ENCODE measurements around the gene CACNA1D.

CACNA1D gene

DNA sequence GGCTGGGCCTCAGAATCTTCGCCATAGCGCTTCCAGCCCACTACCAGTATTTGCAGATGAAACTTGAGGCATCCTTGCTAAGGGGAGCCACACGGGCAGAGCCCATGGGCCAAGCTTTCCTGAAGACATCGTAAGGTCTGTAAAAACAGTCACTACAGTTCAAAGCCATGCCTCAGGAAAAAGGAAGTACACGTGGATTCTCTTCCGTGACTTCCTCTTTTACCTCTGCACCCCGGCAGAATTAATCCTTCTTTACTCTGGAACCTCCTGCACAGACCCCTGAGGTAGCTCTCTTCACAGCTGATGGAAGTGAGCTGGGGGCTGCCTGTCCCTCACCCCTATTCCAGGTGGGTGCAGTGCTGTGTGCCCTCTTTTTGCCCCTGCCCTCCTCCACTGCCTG is 222.6 kb downstream of the CACNA1D start:
- DNase-seq (ENCODE audit: low spot score) = no peak
- no peak for TF ChIP-seq CTCF (IDR thresholded peaks at IDR 0.05)
- no peak overlapping the region for H3K4me3 ChIP-seq
- no peak overlapping the region for H3K27ac ChIP-seq

DNA sequence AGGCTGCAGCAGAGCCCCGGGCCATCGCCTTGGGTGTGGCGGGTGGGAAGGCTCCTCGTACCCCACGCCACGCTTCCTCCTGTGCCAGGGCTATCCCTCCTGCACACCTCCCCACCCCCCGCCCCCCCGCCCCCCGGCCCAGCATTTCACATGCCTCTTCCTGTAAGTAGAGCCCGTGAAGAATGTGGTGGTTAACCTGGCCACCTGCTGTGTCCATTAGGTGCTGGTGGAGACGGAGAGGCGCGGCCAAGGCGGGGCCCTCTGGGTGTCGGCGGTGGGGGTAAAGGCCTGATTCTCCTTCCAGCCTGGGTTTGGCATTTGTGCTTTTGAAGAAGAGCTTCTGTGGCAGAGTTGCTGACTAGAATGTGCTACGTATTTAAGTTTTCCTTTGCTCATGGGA is 224.1 kb downstream of the CACNA1D start:
- DNase-seq (ENCODE audit: low spot score) = no peak
- no peak overlapping the region for H3K27ac ChIP-seq

DNA sequence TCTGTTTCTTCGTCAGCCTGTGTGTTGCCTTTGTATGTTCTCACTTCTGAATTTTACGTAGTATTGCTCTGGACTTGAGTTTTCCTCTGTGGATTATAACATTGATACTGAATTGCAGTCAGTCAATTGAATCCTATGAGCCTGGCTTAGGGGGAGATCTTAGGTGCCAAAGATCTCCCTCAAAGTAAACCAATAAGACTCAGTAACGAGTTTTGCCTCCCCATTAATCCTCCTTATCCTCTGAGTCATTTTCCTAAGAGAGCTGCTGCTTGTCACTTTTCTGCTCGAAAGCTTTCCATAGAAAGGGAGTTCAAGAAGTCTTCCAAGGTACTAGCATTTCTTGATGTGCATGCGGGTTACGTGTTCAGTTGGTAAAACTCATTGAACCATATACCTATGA is 225.4 kb downstream of the CACNA1D start:
- no peak for TF ChIP-seq CTCF (IDR thresholded peaks at IDR 0.05)
- no peak overlapping the region for H3K27ac ChIP-seq
- H3K4me3 ChIP-seq = no peak overlapping the region
- DNase-seq (ENCODE audit: low spot score) = no peak

More for the DNA sequence above, 224.1 kb downstream of the CACNA1D start:
- H3K4me3 ChIP-seq = no peak overlapping the region
- TF ChIP-seq CTCF (IDR thresholded peaks at IDR 0.05) = no peak

- H3K27ac ChIP-seq = no peak overlapping the region
- no peak for TF ChIP-seq CTCF (IDR thresholded peaks at IDR 0.05)
- H3K4me3 ChIP-seq = no peak overlapping the region
- DNase-seq (ENCODE audit: low spot score) = no peak
Observed at GRCh38 chr3:53721187-53722119, 227.0 kb downstream of the CACNA1D start.

DNA sequence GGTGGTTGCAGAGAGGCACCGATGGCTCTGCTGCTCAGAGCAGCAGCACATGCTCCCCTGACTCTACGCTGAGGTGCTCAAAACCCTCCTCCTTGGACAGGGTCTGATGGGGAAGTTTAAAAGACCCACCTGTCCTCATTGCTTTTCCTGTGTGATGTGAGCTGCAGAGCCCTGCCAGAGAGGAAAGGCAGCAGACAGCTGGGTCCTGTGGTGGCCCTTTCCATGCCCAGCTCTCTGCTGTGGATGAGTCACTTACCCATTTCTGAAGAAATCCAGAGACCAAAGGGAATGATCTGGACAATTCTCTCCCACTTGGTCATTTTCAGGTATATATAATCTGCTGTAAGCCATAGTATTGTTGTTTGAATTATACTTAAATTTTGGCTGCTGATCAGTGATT is 230.2 kb downstream of the CACNA1D start:
- no peak for DNase-seq (ENCODE audit: low spot score)
- Histone ChIP-seq H3K27ac (no peak overlapping the region), H3K4me3 (no peak overlapping the region)
- no peak for TF ChIP-seq CTCF (IDR thresholded peaks at IDR 0.05)

GRCh38 chr3:53725387-53725995 is 231.1 kb downstream of the CACNA1D start:
- Histone ChIP-seq H3K27ac (no peak overlapping the region), H3K4me3 (no peak overlapping the region)
- no peak for DNase-seq (ENCODE audit: low spot score)
- no peak for TF ChIP-seq CTCF (IDR thresholded peaks at IDR 0.05)

GRCh38 chr3:53726643-53727042 is 232.2 kb downstream of the CACNA1D start:
- Histone ChIP-seq H3K4me3 (no peak overlapping the region), H3K27ac (no peak overlapping the region)
- DNase-seq (ENCODE audit: low spot score) = no peak
- no peak for TF ChIP-seq CTCF (IDR thresholded peaks at IDR 0.05)

Data from coronary artery (tissue), 2 donors.